NCI-H1694 (cell line): ENCODE measurements around the gene UVSSA.

Source experiments
- DNase-seq: peaks from one replicate; lab custom pipeline; 2025; lab: John Stamatoyannopoulos, UW

UVSSA gene

GRCh38 chr4:1346781-1347409 is at the start of gene UVSSA:
Gene UVSSA, plus strand, starts transcription at chr4:1347208. Its CDS starts 884 bp downstream, at chr4:1348092.
- DNase-seq: peak; percentile 93

- no peak for DNase-seq
Measured at GRCh38 chr4:1297456-1298325, 49.3 kb upstream of the UVSSA start.

- no peak for DNase-seq
Measured at GRCh38 chr4:1298461-1298860, 48.5 kb upstream of the UVSSA start.

- no peak for DNase-seq
Measured at GRCh38 chr4:1299301-1299860, 47.6 kb upstream of the UVSSA start.

GRCh38 chr4:1300466-1301455 is 46.2 kb upstream of the UVSSA start:
- DNase-seq: no peak

- no peak for DNase-seq
Measured at GRCh38 chr4:1302159-1302558, 44.8 kb upstream of the UVSSA start.

- no peak for DNase-seq
Measured at GRCh38 chr4:1305261-1305711, 41.7 kb upstream of the UVSSA start.

GRCh38 chr4:1305781-1306455 is 41.1 kb upstream of the UVSSA start:
- DNase-seq: no peak

GRCh38 chr4:1307951-1308735 is 38.9 kb upstream of the UVSSA start:
- DNase-seq: no peak

- DNase-seq: no peak
Measured at GRCh38 chr4:1309261-1310010, 37.6 kb upstream of the UVSSA start.

- DNase-seq: no peak
Measured at GRCh38 chr4:1310031-1310795, 36.8 kb upstream of the UVSSA start.

GRCh38 chr4:1310796-1311631 is 36.0 kb upstream of the UVSSA start:
- no peak for DNase-seq

- DNase-seq: no peak
Measured at GRCh38 chr4:1312821-1313640, 34.0 kb upstream of the UVSSA start.

- DNase-seq: no peak
Measured at GRCh38 chr4:1315306-1315705, 31.7 kb upstream of the UVSSA start.

- DNase-seq: no peak
Measured at GRCh38 chr4:1315836-1316536, 31.0 kb upstream of the UVSSA start.

- no peak for DNase-seq
Measured at GRCh38 chr4:1316537-1317168, 30.4 kb upstream of the UVSSA start.
